ENCODE results near the gene BMPR1A.

DNA sequence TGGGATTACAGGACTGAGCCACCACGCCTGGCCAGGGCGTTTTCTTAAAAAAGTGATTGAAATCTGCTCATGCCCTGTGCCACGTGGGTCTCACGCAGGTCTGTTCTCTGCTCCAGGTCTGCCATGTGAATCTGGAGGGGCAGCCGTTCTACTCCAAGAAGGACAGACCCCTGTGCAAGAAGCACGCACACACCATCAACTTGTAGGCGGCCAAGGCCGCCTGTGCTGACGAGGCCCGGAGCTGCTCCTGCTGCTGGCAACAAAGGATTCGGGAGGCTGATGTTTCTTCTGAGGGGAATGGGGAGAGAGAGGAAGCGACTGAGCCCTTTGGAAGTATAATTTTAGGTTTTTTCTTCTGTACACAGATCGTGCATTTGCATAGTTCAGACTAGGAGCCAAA, 23.6 kb upstream of the BMPR1A start:
- TF ChIP-seq HDAC2 (IDR thresholded peaks at IDR 0.05) (no peak), NFE2L2 (conservative IDR thresholded peaks at IDR 0.05; ENCODE audit: low read length) (no peak)
- TF ChIP-seq, protein P1, sequence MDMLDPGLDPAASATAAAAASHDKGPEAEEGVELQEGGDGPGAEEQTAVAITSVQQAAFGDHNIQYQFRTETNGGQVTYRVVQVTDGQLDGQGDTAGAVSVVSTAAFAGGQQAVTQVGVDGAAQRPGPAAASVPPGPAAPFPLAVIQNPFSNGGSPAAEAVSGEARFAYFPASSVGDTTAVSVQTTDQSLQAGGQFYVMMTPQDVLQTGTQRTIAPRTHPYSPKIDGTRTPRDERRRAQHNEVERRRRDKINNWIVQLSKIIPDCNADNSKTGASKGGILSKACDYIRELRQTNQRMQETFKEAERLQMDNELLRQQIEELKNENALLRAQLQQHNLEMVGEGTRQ (IDR thresholded peaks at IDR 0.05) = no peak
